Suprapubic skin (tissue), 4 donors: ENCODE data around the gene ARHGAP31.

ENCODE experiments used
- EP300 ChIP-seq: sonication (generic); formaldehyde crosslinking; IDR thresholded peaks from one replicate; pipeline ENCODE4 v1.6.1; 2017; ENCODE audit warnings: antibody characterized with exemption
- POLR2AphosphoS5 ChIP-seq, 3 donors: sonication (generic); formaldehyde crosslinking; IDR thresholded peaks; one replicate each; pipeline ENCODE4 v1.6.1; 2017; ENCODE audit warnings: antibody characterized with exemption in 3 of 3
- TF ChIP-seq, protein P1 (sequence below), 2 donors: fragments of 200-600 bp in 1 of 2; fragments of 450-650 bp in 1 of 2; sonication (generic) in 1 of 2; IDR thresholded peaks; one replicate each; pipeline ENCODE4 v1.5.1; 2016 to 2019; ENCODE audit warnings: antibody characterized with exemption in 2 of 2, mild to moderate bottlenecking in 1 of 2, moderate library complexity in 1 of 2

DNA sequence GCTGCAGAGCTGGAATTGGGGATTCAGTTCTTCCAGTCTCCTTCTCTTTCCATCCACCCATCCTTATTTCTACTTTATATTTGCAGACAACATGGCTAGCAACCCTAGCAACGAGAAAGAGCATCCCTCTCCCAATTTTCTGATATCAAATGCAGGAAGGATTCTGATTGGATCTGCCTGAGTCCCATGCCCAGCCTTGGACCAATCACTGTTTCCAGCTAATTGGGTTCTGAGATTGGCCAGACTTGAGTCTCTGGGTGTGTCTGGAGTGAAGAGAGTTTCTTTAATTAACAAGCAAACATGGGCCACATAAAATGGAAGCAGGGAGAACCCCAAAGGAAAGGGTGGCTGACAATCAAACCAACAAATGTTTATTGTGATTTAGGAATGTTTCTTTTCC is 108.6 kb downstream of the ARHGAP31 start:
- TF ChIP-seq, protein P1, sequence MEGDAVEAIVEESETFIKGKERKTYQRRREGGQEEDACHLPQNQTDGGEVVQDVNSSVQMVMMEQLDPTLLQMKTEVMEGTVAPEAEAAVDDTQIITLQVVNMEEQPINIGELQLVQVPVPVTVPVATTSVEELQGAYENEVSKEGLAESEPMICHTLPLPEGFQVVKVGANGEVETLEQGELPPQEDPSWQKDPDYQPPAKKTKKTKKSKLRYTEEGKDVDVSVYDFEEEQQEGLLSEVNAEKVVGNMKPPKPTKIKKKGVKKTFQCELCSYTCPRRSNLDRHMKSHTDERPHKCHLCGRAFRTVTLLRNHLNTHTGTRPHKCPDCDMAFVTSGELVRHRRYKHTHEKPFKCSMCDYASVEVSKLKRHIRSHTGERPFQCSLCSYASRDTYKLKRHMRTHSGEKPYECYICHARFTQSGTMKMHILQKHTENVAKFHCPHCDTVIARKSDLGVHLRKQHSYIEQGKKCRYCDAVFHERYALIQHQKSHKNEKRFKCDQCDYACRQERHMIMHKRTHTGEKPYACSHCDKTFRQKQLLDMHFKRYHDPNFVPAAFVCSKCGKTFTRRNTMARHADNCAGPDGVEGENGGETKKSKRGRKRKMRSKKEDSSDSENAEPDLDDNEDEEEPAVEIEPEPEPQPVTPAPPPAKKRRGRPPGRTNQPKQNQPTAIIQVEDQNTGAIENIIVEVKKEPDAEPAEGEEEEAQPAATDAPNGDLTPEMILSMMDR (IDR thresholded peaks at IDR 0.05) = no peak
- TF ChIP-seq EP300 (no peak), POLR2AphosphoS5 (IDR thresholded peaks at IDR 0.05) (no peak)
